ENCODE data around the gene TTC36. TPM values are rescaled to one million over a fixed set of nuclear protein-coding genes. Genes with fewer than 3 reads are reported as not detected.
A peak's percentile ranks its signal among the peaks of the same experiment; 100 is the strongest.

Gene TTC36
- total RNA-seq, 4 donors from 2014 or later: 0.55 to 3.8 TPM; not detected in 2

DNA sequence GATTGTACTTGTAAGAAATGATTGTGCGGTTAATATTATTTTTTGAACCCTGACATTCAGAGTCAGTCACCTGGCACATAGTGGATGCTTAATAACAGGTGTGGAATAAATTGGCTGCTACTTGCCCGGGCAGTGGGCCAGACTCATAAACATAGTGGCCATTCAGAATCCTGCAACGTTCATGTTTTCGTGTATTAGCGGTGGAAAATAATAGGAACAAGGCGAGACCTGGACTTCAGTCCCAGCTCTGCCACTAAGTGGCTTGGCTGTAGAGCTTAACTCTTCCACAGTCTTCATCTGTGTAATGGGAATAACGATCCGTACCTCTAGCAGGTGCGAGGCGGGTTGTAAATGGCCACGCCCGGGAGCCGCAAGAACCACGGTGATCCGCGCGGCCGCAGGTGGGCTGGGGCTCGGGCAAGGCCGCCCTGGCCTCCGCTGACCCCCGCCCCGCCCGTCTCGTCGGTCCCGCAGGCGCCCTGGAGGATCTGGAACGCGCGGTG lies 3.0 kb downstream of the TTC36 start:
- Histone ChIP-seq H3K36me3 (no peaks in the 10 kb centered on the region), H3K9me3 (no peaks in the 10 kb centered on the region), H3K27ac (peak overlapping the region; percentile 43 to 82 (median 74)), H3K4me3 (peak overlapping the region; percentile 56 to 85 (median 68)), H3K27me3 (no peaks in the 10 kb centered on the region), H3K4me1 (peaks cover 13 to 19% of the 10 kb centered on the region in 2 donors)
- peak; percentile 19 to 31 for ATAC-seq
- DNase-seq: peak in 1 of 2 donors; percentile 31
- TF ChIP-seq, protein P1, sequence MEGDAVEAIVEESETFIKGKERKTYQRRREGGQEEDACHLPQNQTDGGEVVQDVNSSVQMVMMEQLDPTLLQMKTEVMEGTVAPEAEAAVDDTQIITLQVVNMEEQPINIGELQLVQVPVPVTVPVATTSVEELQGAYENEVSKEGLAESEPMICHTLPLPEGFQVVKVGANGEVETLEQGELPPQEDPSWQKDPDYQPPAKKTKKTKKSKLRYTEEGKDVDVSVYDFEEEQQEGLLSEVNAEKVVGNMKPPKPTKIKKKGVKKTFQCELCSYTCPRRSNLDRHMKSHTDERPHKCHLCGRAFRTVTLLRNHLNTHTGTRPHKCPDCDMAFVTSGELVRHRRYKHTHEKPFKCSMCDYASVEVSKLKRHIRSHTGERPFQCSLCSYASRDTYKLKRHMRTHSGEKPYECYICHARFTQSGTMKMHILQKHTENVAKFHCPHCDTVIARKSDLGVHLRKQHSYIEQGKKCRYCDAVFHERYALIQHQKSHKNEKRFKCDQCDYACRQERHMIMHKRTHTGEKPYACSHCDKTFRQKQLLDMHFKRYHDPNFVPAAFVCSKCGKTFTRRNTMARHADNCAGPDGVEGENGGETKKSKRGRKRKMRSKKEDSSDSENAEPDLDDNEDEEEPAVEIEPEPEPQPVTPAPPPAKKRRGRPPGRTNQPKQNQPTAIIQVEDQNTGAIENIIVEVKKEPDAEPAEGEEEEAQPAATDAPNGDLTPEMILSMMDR (IDR thresholded peaks at IDR 0.05 in 4 of 5, conservative IDR thresholded peaks at IDR 0.05 in 1 of 5): no peak
- no peak for TF ChIP-seq POLR2A (IDR thresholded peaks at IDR 0.05)
- intact Hi-C loops (cut with DNase I; ENCODE audit: low total_unique reads) (loop anchor here (5.0 kb wide), 1 partner anchor 37 kb away; the partner anchor contains the start of gene IFT46), in situ Hi-C loops (cut with MboI; ENCODE audit: low sequenced_read_pairs in 4 of 4) (no loop called here)

DNA sequence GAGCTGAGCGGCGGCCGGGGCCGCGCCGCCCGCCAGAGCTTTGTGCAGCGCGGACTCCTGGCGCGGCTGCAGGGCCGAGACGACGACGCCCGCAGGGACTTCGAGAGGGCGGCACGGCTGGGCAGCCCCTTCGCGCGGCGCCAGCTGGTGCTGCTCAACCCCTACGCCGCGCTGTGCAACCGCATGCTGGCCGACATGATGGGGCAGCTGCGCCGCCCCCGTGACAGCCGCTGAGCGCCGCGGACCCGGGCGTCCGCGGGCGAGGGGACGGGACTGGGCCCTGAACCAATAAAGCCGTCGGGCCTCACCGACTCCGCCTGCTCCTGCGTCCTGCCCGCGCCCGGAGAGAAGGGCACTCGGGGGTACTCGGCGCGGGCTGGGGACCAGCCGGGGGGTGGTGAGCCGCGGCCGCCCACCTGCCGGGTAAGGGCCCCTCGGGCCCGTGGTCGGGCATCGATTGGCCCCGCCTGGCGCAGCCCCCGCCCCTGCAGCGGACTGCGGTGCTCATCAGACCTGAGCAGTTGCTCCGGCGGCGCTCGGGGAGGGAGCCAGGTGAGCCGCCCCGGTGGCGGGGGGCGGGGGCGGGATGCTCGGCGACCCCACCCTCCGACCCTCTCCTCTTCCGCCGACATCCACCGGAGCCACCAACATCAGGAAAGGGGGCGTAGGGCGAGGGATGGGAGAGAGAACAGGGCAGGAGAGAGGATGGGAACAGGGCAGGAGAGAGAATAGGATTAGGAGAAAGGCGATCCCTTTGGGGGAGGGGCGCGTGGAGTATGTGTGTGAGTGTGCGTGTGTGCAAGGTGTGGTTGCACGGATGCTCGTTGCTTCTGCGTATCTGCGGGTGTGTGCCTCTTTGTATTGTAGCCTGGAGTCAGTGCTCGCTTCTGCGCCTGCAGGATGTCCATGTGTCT lies 3.7 kb downstream of the TTC36 start, which contains the start of gene TMEM25:
Gene TMEM25 (plus strand): TSS at position 510 of the 914 bp plus-strand sequence. CDS start 610 bp downstream, outside the sequence.
- DNase-seq: peak; percentile 23 to 59
- Histone ChIP-seq H3K4me1 (peaks cover 13 to 19% of the 10 kb centered on the region in 2 donors), H3K27me3 (no peaks in the 10 kb centered on the region), H3K36me3 (no peaks in the 10 kb centered on the region), H3K27ac (peak within 1 kb of the TSS; percentile 43 to 82 (median 74)), H3K9me3 (no peaks in the 10 kb centered on the region), H3K4me3 (peak within 1 kb of the TSS; percentile 56 to 85 (median 68))
- ATAC-seq: peak; percentile 79 to 81
- TF ChIP-seq POLR2A (IDR thresholded peaks at IDR 0.05): peak in 1 of 2 donors; percentile 27
- TF ChIP-seq, protein P1 (IDR thresholded peaks at IDR 0.05 in 4 of 5, conservative IDR thresholded peaks at IDR 0.05 in 1 of 5): no peak
- intact Hi-C loops (cut with DNase I; ENCODE audit: low total_unique reads): loop anchor here (5.0 kb wide), 1 partner anchor 36 kb away; the partner anchor contains the start of gene IFT46
- in situ Hi-C loops (cut with MboI; ENCODE audit: low sequenced_read_pairs in 4 of 4): no loop called here

DNA sequence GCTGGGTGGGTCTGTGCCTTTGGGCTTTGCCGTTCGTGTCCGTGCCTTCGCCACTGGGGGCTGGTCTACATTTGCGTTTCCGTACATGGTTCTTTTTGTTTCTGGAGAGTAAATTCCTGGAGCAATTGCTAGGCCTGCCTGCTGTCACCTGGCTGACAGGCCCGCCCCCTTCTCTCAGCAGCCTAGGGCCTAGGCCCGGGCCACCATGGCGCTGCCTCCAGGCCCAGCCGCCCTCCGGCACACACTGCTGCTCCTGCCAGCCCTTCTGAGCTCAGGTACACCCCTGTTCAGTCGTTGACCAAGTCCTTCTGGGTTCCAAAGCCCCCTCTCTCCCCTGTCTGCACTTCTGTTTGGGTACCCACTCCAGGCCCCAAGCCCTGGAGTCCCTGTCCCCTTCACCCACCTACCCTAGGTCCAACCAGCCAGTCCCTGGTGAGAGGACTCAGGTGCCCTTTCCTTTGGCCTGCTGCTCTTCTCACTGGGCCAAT lies 4.4 kb downstream of the TTC36 start:
- DNase-seq (no peak), ATAC-seq (no peak)
- in situ Hi-C loops (cut with MboI; ENCODE audit: low sequenced_read_pairs in 4 of 4) (no loop called here), intact Hi-C loops (cut with DNase I; ENCODE audit: low total_unique reads) (loop anchor here (5.0 kb wide), 1 partner anchor 36 kb away; the partner anchor contains the start of gene IFT46)
- H3K9me3 ChIP-seq: no peaks in the 10 kb centered on the region
- H3K27ac ChIP-seq: peak overlapping the region in 3 of 4 donors; percentile 65 to 82 (median 82)
- TF ChIP-seq POLR2A (IDR thresholded peaks at IDR 0.05): no peak
- TF ChIP-seq, protein P1 (IDR thresholded peaks at IDR 0.05 in 4 of 5, conservative IDR thresholded peaks at IDR 0.05 in 1 of 5): no peak
- H3K4me1 ChIP-seq: peaks cover 13 to 19% of the 10 kb centered on the region in 2 donors
- H3K36me3 ChIP-seq: no peaks in the 10 kb centered on the region
- H3K27me3 ChIP-seq: no peaks in the 10 kb centered on the region
- peak overlapping the region; percentile 56 to 85 (median 68) for H3K4me3 ChIP-seq

DNA sequence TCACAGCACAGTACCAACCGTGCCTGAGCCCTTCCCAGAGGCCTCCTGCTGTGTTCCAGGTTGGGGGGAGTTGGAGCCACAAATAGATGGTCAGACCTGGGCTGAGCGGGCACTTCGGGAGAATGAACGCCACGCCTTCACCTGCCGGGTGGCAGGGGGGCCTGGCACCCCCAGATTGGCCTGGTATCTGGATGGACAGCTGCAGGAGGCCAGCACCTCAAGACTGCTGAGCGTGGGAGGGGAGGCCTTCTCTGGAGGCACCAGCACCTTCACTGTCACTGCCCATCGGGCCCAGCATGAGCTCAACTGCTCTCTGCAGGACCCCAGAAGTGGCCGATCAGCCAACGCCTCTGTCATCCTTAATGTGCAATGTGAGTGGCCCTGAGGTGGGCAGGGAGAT lies 4.8 kb downstream of the TTC36 start:
- DNase-seq: no peak
- Histone ChIP-seq H3K4me3 (peak overlapping the region in 1 of 4 donors; percentile 77), H3K36me3 (no peaks in the 10 kb centered on the region), H3K27me3 (no peaks in the 10 kb centered on the region), H3K27ac (peak overlapping the region in 2 of 4 donors; percentile 82), H3K9me3 (no peaks in the 10 kb centered on the region), H3K4me1 (peaks cover 13 to 19% of the 10 kb centered on the region in 2 donors)
- in situ Hi-C loops (cut with MboI; ENCODE audit: low sequenced_read_pairs in 4 of 4) (no loop called here), intact Hi-C loops (cut with DNase I; ENCODE audit: low total_unique reads) (loop anchor here (5.0 kb wide), 1 partner anchor 35 kb away; the partner anchor contains the start of gene IFT46)
- TF ChIP-seq POLR2A (IDR thresholded peaks at IDR 0.05): no peak
- TF ChIP-seq, protein P1 (IDR thresholded peaks at IDR 0.05 in 4 of 5, conservative IDR thresholded peaks at IDR 0.05 in 1 of 5): no peak
- ATAC-seq: no peak

Measured in gastrocnemius medialis (tissue), 4 donors.